GM21529 (cell line): ENCODE data around the gene TNRC6B.
A peak's percentile ranks its signal among the peaks of the same experiment; 100 is the strongest.
"Not testable (repeated sequence)": the region's sequence is repeated elsewhere in the genome, so short reads cannot be mapped to it uniquely, and the experiment has no call there.

Experiments
- ATAC-seq: cut with Tn5 transposase; IDR thresholded peaks from one replicate; pipeline ENCODE4 v1.9.1; 2021; ENCODE audit not compliant: unreplicated experiment

The TNRC6B gene

DNA sequence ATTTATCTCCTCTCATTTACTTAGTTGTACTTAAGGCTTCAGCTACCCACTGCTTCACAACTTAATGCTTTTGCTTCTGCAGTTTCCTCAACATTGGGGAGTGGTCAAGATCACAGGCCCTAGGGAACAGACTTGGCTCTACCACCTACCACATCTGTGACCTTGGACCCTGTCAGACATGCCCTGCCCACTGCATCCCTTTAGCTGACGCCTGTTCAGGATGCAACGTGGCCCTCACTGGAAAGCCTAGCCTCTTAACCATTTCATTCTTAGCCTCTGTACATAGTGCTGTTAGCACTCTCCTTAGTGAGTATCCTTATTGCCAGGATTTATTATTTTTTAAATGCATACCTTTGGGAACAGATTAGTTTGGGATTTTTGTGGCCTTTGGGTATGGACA lies 34.4 kb downstream of the TNRC6B start:
- no peak for ATAC-seq

DNA sequence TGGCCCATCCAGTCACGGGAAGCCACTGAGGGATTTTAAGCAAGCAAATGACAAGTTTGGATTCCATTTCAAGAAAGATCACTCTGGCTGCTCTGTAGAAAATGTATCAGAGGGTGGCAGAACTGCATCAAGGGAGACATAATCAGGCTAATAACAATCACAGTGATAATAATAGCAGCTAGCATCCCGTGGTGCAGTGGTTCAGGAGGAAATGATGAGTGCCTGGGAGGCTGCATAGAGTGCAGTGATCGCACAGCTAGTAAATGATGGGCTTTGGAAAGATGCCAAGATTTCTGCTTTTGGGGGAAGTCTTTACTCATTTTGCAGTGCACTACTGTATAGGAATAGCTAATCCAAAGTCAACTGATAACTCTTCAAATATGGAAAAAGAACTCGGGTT lies 35.8 kb downstream of the TNRC6B start:
- no peak for ATAC-seq

DNA sequence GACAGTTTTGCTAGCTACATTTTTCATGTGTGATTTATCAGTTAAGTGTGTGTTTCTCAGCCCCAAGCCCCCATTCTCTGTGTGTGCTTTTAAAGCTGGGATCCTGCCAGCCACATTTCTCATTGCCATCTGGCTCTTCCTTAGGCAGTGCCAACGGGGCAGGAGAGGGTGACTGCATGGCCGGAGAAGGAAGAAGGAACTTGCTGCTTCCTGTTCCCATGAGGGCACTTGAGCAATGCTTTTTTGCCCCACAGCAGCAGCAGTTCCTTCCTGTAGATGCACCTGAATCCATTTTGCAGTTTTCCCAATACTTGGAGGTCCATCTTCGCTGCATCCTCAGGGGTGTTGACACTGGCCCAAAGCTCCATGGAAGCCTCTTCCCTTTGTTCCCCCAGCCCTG lies 37.5 kb downstream of the TNRC6B start:
- no peak for ATAC-seq

DNA sequence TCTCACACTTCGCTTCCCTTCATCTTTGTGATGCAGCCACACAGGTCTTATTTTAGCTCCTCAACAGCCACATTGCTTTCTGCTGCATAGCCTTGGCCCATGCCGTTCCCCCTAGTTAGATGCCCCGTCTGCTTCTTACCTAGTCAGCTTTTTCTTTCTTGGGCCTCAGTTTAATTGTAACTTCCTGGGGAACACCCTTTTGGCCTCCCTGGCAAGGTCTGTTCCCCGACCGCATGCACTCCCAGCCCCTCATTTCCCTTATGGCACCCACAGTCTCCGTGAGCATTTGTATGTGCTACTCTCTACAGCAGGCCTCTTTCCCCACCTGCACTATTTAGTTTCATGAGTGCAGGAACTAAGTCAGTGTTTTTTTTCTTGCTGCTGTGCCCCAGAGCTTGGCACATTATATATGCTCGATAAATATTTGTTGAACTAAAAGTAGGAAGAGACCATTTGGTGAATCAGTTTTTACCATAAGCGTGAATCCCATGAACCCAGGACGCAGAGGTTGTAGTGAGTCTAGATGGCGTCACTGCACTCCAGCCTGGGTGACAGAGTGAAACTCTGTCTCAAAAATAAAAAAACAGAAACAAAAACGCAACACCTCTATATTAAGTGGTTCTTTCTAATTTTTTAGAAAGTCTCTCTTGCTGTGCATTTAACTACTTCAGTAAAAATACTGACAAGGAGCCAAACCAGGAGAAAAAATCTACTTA lies 38.5 kb downstream of the TNRC6B start:
- ATAC-seq = peak; percentile 71

DNA sequence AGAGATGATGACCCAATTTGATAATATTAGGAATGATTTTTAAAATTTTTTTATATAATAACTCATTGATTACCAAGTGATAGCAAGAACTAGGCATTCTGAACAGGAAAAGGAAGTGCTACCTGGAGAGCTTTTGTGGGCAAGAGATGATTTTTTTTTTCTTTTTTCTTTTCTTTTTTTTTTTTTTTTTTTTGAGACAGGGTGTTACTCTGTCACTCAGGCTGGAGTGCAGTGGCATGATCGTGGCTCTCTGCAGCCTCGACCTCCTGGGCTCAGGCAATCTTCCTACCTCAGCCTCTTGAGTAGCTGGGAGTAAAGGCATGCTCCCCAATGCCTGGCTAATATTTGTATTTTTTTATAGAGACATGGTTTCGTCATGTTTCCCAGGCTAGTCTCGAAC lies 40.4 kb downstream of the TNRC6B start:
- no peak for ATAC-seq

DNA sequence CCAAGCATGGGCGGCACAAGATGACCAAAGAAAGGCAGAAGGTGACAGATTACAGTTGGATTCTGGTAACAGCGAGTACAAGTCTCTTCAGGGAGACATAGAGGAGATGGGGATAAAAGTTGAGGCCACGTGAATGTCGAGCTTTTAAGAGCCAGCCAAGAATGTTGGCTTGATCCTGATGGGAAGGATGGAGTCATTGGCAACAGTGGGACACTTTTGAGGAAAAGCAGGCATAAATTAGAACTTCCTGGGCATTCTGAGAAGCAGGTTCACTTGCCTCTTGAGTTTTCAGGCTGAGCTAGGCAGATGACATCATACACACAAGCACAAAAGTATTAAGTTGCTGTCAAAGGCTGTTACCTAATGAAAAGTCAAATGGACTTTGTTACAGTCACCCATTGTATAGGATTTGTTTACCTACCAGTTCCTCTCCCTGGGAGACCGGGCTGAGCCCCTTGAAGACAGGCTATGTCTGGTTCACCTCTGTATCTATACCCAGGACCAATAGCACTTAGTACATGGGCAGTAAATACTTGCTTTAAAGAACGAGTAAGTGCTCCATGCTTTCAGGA lies 41.1 kb downstream of the TNRC6B start:
- no peak for ATAC-seq

DNA sequence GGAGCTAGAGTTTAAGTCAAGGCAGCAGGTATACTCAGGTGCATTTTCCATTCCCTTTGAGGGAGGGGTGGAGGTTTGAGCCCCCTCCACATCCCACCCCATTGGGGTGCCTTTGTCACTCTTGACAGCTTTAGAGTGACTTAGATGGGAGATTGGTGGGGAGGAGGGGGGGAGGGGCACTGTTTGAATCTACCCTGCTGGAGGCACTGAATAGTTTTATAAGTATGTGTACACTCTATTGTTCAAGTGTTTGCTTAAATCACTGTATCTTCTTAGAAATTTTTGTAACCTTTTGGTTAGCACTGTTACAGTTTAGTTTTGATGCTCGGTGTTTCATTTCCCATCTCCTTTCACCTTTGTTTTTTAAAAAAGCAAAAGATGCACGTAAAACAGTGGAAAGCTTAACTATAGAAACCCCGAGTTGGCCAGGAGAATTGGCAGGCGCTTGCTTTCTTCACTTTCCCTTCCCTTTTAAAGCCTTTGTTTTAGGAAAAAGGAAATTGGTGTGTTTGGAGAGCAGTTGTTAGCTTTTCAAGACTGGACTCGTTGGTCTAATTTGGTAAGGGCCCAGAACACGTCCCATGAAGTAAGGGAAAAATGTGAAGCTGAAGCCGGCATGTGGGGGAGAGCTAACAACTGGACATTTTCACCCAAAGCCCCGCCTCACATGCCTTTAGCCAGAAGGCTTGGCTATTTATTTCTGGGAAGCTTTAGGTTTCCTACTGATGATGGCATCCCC lies 42.8 kb downstream of the TNRC6B start:
- ATAC-seq = no peak

DNA sequence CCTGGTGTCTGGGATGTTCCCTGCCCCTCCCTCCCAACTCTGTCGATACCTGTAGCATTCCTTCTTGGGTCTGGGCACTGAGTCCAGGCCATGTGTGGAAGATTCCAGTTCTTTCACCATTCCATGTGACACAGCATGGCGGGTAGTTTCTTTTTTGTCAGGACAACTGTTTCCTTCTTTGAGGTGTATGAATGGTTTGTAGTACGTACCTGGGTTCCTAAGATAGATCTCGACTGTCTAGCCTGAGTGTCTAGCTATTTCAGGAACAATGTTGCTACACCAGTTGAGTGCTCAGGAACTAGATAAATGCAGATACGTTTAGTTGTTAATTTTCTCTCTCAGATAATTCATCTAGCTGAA lies 43.3 kb downstream of the TNRC6B start:
- no peak for ATAC-seq

DNA sequence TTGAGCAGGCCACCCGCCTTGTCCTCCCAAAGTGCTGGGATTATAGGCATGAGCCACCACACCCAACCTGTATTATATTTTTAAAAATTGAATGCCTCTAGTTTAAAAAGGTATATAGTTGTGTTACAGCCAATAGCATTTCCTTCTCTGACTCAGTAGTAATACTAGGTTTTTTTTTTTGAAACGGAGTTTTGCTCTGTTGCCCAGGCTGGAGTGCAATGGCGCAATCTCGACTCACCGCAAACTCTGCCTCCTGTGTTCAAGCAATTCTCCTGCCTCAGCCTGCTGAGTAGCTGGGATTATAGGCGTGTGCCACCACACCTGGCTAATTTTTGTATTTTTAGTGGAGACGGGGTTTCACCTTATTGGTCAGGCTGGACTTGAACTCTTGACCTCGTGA lies 45.3 kb downstream of the TNRC6B start:
- ATAC-seq = not testable (repeated sequence)

DNA sequence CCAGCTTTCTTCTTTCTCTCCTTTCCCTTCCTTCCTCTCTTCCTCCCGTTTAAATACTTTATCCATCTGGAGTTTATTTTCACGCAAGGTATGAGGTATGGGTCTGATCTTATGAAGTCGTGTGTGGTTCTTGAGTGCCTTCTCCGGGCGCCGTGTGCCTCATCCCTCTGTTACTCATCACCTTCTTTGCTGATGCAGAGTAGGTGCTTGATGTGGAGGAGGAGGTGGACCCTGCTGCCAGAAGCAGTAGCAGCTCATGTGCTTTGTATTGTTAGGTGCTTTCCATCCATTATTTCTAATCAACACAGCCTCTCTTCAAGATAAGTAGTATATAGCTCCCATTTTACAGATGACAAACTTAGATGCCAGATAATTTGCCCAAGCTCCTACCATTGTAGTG lies 47.0 kb downstream of the TNRC6B start:
- ATAC-seq = no peak

DNA sequence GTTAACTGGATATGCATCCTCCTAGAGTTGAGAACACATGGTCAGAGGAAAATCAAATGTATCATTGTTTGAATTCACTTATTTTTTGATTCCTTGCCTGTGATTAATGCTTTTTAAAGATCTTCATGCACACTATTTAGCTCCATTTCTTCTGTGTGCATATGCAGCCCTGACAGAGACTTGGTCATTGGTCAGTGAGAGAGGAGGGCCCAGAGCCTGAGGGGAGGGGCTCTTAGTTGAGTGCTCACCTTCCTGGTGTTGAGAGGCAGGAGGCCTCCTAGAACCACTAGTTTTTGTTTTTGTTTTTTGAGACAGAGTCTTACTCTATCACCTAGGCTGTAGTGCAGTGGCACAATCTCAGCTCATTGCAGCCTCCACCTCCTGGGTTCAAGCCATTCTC lies 48.9 kb downstream of the TNRC6B start:
- ATAC-seq = no peak

DNA sequence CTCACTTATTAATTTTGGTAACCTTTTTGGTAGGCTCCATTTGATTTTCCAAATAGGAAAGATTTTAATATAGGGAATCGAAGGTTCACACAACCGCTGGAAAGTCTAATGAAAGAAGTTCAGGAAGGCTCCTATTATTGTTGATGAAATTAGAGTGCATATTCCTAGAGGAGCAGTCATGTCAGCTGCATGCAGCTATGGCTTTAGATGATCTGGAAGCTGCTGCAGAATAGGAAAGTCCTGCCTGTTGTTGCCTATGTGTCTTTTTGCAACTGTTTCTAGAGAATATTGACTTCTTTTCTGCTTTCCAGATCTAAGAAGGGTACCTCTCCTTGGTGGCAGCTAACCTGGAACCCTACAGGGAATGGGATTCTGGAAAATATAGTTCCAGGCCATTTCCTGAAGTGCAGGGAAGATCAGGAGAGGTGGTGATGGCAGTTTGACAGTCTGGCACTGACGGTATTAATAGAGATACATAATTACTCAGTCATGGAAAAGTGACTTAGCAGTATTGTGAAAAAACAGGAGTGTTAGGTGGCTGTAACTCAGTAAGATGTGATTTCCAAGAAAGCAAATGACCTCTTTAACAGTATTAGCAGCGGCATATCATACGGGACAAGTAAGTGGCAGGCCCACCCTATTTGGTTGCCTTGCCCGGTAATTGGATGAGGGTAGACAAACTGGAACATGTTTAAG lies 54.0 kb downstream of the TNRC6B start:
- no peak for ATAC-seq

DNA sequence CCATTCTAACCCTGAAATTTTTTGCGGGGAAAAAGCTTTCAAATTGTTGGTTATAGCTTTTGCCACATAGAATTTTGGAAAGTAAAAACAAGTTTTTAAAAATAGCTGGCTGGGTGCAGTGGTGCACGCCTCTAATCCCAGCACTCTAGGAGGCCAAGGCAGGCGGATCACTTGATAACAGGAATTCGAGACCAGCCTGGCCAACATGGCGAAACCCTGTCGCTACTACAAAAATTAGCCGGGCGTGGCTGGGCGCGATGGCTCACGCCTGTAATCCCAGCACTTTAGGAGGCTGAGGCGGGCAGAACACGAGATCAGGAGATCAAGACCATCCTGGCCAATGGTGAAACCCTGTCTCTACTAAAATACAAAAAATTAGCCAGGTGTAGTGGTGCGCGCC lies 54.9 kb downstream of the TNRC6B start:
- ATAC-seq = no peak

DNA sequence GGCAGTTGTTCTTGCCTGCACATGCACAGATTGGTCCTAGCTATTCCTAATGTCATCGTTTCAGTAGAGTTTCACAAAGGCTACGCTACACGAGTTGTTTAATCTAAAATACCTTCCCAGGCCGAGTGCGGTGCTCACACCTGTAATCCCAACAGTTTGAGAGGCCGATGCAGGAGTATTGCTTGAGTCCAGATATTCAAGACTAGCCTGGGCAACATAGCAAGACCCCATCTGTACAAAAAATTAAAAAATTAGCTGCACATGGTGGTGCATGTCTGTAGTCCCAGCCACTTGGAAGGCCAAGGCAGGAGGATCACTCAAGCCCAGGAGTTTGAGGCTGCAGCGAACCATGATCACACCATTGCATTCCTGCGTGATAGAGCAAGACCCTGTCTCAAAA lies 56.2 kb downstream of the TNRC6B start:
- ATAC-seq = no peak

DNA sequence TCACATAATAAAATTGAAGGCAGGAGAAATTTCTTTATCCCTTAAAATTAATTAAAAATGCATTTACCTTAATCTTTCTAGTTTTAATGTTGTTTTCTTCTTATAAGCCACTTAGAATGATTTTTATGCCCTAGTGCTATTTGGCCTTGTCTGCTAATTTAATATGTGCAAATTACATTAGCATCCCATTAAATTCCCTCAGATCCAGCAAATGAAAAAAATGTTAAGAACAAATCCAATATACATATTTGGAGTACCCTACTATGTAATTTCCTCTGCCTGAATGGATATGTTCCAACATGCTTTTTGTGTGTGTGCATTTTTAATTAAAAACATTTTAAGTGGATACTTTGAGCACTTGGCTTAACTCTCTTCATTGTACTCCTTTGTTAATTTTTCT lies 56.9 kb downstream of the TNRC6B start:
- no peak for ATAC-seq

DNA sequence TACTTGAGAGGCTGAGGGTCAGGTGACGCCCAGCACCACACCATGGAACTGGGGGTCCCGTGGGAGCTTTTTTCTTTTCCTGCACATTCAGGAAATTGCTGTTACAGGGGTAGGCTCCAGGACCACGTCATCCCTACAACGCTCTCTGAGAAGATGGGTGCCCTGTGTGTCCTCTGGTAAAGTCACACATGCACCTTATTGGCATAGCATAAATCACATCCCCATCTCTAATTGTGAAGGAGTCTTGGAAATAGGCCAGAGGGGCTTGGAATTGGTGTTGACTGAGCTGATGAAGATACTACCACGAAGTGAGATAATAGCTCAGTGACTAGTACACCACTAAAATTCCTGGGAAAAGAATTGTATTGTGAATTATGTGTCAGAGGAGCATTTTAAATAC lies 57.6 kb downstream of the TNRC6B start:
- no peak for ATAC-seq

DNA sequence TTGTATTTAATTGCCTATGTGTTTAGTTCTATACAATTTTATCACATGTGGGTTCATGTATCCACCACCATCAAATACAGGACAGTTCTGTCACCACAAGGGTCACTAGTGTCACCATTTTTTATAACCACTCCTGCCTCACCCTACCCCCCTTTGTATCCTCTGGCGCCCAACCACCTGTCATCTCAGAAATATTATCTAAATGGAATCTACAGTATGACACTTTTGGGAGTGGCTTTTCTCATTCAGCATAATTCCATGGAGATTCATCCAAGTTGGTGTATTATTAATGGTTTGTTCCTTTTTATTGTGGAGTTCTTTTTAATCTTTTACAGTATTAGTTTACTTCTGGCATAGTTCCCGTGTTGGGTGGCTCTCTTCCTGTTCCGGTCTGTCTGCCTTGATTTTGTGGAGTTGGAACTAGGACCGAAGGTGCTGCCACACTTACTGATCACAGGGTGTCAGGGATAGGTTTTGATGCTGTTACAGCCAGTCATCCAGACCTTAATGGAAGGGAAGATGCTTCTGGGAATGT lies 58.5 kb downstream of the TNRC6B start:
- ATAC-seq = no peak

DNA sequence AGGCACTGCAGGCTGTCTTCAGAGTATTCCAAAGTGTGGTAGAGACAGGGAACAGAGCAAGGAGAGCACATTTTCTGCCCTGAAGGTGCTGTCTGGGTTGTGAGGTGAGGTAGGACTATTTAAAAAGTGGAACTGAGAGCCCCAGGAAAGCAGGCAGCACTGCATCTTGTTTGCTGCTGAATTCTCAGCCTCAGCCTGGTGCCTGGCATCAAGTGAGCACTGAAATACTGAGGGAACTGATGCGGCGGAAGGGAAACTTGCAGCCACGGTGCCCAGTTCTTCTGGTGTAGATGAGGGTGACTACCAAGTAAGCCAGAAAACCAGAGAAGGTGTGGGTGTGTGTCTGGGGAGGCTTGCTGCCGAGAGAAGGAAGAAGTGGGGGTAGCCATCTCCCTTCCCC lies 59.5 kb downstream of the TNRC6B start:
- ATAC-seq = no peak

DNA sequence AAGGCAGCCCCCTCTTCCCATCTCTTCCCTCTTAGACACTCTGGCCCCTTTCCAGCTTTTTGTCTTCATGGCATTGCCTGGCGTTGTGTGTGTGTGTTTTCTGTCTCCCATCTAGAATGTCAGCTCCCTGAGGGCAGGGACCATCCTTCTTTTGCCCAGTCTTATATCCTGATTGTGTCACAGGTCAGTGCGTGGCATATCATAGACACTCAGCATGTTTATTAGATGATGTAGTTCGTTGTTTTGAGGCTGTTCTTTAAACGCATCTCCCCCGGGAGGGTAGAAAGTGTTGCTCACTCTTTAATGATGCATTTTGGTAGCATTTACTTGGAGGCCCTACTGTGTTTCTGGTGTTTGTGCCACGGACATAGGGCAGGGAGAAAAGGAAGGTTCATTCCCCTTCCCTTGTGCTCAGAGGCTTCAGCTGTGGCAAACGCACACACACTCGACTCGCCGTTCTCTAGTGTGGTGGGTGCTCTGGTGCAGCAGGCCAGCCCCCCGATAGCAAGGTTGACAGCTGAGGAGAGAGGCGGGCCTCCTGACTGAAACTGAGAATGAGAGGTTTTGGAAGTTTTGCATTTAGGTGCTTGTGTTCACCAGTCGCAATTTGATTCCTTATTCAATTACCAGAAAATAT lies 60.2 kb downstream of the TNRC6B start:
- no peak for ATAC-seq

DNA sequence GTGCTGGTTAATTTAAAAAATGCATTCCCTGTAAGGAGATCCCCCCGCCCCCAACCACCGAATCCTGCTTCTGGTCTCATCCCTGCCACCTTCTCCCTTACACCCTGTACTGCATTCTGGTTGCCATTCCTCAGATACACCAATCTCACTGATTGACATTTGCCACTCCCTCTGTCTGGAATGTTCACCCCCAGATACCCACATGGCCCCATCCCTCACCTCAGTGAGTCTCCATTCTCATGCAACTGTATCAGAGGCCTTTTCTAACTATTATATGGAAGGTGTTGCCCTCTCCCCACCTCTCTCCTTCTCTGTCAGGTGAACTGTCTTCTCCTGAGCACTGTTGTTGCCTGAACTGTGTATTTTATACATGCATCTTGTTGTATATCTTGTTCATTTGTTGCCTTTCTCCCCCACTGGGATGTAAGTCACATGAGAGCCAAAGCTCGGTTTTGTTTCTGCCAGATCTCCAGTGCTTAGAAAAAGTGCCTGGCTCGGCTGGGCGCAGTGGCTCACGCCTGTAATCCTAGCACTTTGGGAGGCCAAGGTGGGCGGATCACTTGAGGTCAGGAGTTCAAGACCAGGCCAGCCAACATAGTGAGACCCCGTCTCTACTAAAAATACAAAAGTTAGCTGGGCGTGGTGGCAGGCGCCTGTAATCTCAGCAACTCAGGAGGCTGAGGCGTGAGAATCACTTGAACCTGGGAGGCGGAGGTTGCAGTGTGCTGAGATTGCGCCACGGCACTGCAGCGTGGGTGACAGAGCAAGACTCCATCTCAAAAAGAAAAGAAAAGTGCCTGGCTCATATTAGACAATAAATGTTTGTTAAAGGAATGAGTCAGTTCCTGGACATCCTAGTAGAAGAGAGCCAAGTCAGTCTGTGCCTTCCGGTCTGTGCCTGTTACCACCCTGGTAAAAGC lies 61.0 kb downstream of the TNRC6B start:
- no peak for ATAC-seq
